EL (cell line): Measurements from ENCODE around the gene TAPBPL.
"Not testable (repeated sequence)": the region's sequence is repeated elsewhere in the genome, so short reads cannot be mapped to it uniquely, and the experiment has no call there.

Source experiments
- DNase-seq: peaks from one replicate; pipeline ENCODE4 v3.0.0-alpha.2; 2016

The TAPBPL gene

DNA sequence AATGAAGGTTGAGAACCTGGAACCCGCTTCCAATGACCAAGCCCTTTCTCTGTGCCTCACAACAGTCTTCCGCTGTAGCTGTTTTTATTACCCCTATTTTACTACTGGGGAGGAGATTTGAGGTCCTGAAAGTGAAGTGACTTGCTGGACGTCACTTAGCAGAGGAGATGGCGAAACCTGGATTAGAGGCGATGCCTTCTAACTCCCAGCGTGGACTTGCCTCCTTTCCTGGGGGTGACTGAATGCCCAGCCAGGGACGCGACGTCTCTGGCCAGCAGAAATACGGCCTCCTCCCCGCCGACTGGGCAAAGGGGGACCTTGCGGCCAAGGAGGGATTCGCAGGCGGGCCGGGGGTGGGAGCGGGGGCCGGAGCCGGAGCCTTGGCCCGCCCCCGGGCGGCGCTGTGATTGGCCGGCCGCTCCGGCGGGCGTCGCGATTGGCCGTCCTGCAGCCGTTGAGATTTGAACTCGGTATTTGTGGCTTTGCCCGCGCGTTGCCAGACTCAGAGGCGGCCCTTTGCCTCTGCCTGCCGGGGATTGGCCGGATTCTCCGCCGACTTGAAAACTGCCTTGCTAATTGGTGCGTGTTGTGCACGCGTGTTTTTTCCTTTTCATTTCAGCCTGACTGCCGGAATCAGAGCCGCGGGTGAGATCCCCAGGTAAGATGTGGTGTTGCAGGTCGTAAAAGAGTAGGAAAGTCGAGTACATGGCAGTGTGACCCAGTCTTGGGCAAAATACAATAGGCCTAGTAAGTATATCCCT is 41.8 kb downstream of the TAPBPL start, which contains the start of gene NCAPD2:
NCAPD2 (plus strand) TSS at position 606 of the 761 bp plus-strand sequence. CDS start 997 bp downstream, outside the sequence.
- peak; percentile 97 for DNase-seq

DNA sequence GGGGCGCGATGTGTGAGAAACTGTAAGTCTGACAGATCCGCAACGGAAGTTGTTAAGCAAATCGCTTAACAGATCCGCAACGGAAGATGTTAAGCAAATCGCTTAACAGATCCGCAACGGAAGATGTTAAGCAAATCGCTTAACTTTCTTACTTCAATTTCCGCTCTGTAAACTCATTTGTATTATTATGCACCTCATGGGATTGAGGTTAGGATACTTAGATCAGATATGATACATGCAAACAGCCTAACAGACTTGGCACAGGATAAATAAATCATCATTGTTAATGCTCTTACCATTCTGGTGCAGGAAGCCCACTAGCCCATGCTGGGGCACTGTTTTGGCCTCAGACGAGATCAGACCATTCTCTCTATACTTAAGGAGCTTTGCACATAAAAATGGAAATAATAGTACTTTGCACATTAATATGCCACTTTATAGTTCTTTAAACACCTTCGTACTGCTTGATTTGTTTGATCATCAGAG is 42.5 kb downstream of the TAPBPL start:
- DNase-seq, result no peak

DNA sequence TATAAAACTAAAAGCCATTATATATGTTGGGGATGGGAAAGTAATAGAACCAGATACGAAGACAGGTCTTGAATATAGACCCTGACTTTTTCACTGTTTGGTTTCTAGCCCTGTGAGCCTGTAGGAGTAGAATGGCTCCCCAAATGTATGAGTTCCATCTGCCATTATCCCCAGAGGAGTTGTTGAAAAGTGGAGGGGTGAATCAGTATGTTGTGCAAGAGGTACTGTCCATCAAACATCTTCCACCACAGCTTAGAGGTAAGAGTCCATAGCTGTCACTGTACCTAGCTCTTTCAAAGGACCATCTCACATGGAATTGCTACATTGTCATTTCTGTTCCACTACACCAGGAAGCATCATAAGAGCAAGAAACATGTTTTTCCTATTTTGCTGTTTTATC is 43.1 kb downstream of the TAPBPL start:
- DNase-seq, result peak; percentile 26

DNA sequence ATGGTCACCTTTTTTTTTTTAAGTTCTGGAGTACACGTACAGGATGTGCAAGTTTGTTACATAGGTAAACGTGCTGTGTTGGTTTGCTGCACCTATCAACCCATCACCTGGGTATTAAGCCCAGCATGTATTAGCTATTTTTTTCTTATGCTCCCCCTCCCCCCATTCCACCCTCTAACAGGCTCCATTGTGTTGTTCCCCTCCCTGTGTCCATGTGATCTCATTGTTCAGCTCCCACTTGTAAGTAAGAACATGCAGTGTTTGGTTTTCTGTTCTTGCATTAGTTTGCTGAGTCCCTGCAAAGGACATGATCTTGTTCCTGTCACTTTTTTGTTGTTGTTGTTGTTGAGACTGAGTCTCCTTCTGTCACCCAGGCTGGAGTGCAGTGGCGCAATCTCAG is 45.4 kb downstream of the TAPBPL start:
- DNase-seq, result not testable (repeated sequence)

DNA sequence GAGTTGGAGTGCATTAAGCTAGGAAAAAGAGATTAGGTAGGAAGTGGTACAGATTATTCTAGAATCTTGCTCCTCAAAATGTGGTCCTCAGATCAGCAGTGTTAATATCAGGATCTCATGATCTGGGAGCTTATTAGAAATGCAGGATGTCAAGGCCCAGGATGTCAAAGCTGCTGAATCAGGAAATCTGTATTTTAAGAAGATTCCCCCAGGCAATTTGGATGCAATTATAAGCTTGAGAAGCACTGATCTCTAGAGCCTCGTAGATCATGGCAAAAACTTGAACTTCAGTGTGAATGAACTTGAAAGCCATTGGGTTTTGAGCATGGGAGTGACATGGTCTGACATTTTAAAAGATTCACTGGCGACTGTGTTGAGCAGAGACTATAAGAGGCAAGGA is 48.6 kb downstream of the TAPBPL start:
- no peak for DNase-seq

DNA sequence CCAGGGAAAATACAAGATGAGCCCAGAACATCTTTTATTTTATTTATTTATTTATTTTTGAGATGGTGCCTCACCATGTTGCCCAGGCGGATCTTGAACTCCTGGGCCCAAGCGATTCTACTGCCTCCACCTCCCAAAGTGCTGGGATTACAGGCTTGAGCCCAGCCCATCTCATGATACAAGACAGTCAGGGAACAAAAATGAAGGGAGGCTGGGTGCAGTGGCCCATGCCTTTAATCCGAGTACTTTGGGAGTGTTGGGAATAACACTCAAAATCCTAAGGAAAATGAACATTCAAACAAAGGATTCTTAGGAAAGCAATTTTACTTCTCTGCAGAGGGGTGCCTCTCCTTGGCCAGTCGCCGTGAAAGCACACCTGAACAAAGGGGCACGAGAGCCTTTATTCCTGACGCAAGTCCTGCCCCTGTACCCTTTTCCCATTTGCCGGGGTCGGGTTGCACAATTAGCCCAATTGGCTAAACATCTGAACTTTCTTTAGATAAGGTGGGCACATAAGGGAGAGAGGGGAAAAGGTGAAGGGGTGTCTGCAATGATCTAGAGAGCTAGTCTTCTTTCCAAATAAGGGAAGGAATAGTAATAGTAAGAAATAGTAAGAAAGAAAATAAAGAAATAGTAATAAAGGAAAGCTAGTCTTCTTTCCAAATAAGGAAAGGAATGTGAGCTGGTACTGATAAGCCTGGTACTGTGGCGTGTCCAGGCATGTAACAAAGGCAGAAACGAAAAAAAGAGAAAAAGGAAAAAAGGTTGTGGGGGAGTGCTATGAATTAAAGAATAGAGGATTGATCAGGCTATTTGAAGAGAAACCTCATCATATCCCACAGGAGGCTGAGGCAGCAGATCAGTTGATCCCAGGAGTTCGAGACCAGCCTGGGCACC is 55.5 kb downstream of the TAPBPL start:
- no peak for DNase-seq

DNA sequence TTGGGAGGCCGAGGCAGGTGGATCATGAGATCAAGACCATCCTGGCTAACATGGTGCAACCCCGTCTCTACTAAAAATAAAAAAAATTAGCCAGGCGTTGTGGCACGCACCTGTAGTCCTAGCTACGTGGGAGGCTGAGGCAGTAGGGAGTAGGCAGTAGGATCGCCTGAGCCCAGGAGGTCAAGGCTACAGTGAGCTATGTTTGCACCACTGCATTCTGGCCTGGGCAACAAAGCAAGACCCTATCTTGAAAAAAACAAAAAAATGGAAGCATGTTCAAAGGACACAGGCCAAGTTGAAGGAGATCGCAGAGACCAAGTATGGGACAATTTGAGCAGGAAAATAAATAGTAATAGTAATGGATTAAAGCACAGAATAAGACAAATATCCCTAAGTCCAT is 56.2 kb downstream of the TAPBPL start:
- DNase-seq, result no peak
